Gastrocnemius medialis (tissue), 4 donors: ENCODE measurements around the gene SMTNL1. TPM values are rescaled to one million over a fixed set of nuclear protein-coding genes. Genes with fewer than 3 reads are reported as not detected.

Source experiments
- ATAC-seq, 2 donors: fragments of 150-250 bp; one replicate each; pipeline ENCODE4 v1.9.1; 2016
- DNase-seq, 2 donors: peaks; one replicate each; pipeline ENCODE4 v3.0.0-alpha.2; 2019
- H3K27ac ChIP-seq, 4 donors: fragments of 200-600 bp; sonication (generic); 1 replicate in 1 of 4; 2 replicates in 3 of 4; pipeline ENCODE4 v1.5.1; 2016 to 2018; ENCODE audit warnings: mild to moderate bottlenecking in 2 of 4, moderate library complexity in 1 of 4
- H3K27me3 ChIP-seq, 3 donors: fragments of 200-600 bp; sonication (generic) in 2 of 3; 1 replicate in 1 of 3; 2 replicates in 2 of 3; pipeline versions ENCODE4 v1.5.1 to v1.6.0; 2016 to 2019; ENCODE audit warnings: mild to moderate bottlenecking in 1 of 3, moderate library complexity in 1 of 3
- H3K36me3 ChIP-seq, 2 donors: fragments of 200-600 bp; sonication (generic) in 1 of 2; one replicate each; pipeline ENCODE4 v1.5.1; 2017 to 2018
- H3K4me1 ChIP-seq, 2 donors: fragments of 200-600 bp; sonication (generic) in 1 of 2; one replicate each; pipeline ENCODE4 v1.5.1; 2016 to 2017; ENCODE audit warnings: mild to moderate bottlenecking in 2 of 2
- H3K4me3 ChIP-seq, 4 donors: fragments of 200-600 bp; sonication (generic) in 3 of 4; 1 replicate in 1 of 4; 2 replicates in 3 of 4; pipeline ENCODE4 v1.5.1; 2016 to 2019; ENCODE audit warnings: mild to moderate bottlenecking in 2 of 4
- H3K9me3 ChIP-seq, 3 donors: fragments of 200-600 bp; sonication (generic) in 2 of 3; 1 replicate in 1 of 3; 2 replicates in 2 of 3; pipeline ENCODE4 v1.5.1; 2016 to 2019
- CTCF ChIP-seq, 5 experiments: fragments of 450-650 bp in 3 of 5; fragments of 200-600 bp in 2 of 5; sonication (generic) in 2 of 5; IDR thresholded peaks in 4 of 5; conservative IDR thresholded peaks in 1 of 5; 1 replicate in 4 of 5; 2 replicates in 1 of 5; pipeline ENCODE4 v1.5.1; 2016 to 2019; ENCODE audit warnings: antibody characterized with exemption in 5 of 5, mild to moderate bottlenecking in 3 of 5, moderate library complexity in 3 of 5
- POLR2A ChIP-seq, 2 donors: fragments of 450-650 bp; IDR thresholded peaks; one replicate each; pipeline ENCODE4 v1.6.1; 2017; ENCODE audit warnings: antibody characterized with exemption in 2 of 2, mild to moderate bottlenecking in 2 of 2, moderate library complexity in 2 of 2
- in situ Hi-C, 4 donors: fragments of 200-750 bp; cut with MboI; loops; one replicate each; pipeline versions ENCODE4 v1.15.0 to v1.8.0; 2017; ENCODE audit warnings: low sequenced_read_pairs in 4 of 4
- intact Hi-C: fragments of 100-400 bp; cut with DNase I; formaldehyde crosslinking; loops from one replicate; pipeline ENCODE4 v1.15.1; 2023; ENCODE audit warnings: low total_unique reads
- total RNA-seq, 4 donors: library from RNA; depleted of rRNA; stranded (reverse); fragments of >200 nt; gene quantifications; one replicate each; pipeline versions ENCODE4 v1.1.0 to v1.2.3, GENCODE V29; 2016

Gene SMTNL1
- total RNA-seq, 4 donors from 2014 or later = 23.0 to 52.7 (median 43.4) TPM

DNA sequence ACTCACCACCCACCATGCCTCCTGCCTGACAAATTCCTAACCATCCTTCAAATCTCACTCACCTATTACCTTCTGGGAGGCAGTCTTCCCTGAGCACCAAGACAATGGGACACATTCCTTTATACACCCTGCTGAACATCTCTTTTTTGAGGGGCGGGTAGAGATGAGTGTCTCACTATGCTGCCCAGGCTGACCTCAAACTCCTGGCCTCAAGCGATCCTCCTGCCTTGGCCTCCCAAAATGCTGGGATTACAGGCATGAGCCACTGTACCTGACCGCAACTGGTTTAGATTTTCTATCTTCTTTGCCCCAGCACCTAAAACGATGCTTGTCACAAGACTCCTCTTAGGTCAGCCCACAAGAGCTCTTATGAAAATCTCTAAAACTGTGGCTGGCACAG lies 14.0 kb upstream of the SMTNL1 start:
- in situ Hi-C loops = loop anchor here in 1 of 4 donors (10.0 kb wide), 1 partner anchor 179 kb away; no protein-coding TSS in a partner anchor
- no peak for ATAC-seq
- H3K4me3 ChIP-seq = no peak overlapping the region
- no peaks in the 10 kb centered on the region for H3K27me3 ChIP-seq
- H3K4me1 ChIP-seq = no peaks in the 10 kb centered on the region
- TF ChIP-seq POLR2A (IDR thresholded peaks at IDR 0.05) = no peak
- TF ChIP-seq CTCF (IDR thresholded peaks at IDR 0.05 in 4 of 5, conservative IDR thresholded peaks at IDR 0.05 in 1 of 5) = no peak
- intact Hi-C loops = no loop called here
- peaks cover 0 to 4% of the 10 kb centered on the region in 2 donors for H3K36me3 ChIP-seq
- H3K27ac ChIP-seq = no peak overlapping the region
- no peaks in the 10 kb centered on the region for H3K9me3 ChIP-seq
- DNase-seq = no peak

DNA sequence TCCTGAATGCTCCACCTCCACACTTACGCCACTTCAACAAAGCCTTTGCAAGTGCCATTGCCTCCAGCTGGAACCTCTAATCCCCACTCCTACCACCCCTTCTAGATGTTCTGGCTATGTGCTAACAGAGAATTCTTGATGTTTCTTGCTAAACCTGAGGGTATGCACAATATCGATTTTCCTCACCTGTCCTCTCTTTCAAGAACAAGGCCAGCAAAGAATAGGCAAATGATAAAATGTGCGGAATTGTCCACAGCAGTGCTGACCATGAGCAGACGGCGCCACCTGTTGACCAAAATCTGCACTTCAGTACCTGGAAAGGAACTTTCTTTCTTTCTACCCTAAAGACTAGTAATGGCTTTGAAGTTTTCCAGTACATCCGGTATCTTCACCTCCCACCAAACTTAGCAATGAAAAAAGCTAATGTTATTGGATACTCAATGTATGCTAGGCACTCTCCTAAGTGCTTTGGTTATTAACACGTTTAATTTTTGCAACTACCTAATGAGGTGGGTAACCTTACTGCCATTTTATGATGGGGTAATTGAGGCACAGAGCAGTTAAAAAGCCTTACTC lies 10.3 kb upstream of the SMTNL1 start:
- ATAC-seq (no peak), DNase-seq (no peak)
- TF ChIP-seq CTCF (IDR thresholded peaks at IDR 0.05 in 4 of 5, conservative IDR thresholded peaks at IDR 0.05 in 1 of 5) (peak; percentile 89 to 96 (median 94)), POLR2A (IDR thresholded peaks at IDR 0.05) (no peak)
- Histone ChIP-seq H3K4me1 (peaks cover 13 to 19% of the 10 kb centered on the region in 2 donors), H3K9me3 (no peaks in the 10 kb centered on the region), H3K27ac (no peak overlapping the region), H3K4me3 (no peak overlapping the region), H3K27me3 (no peaks in the 10 kb centered on the region), H3K36me3 (peaks cover 0 to 4% of the 10 kb centered on the region in 2 donors)
- in situ Hi-C loops = loop anchor here in 3 of 4 donors (5.0 to 10.0 kb wide), 3 partner anchors 35 to 182 kb away; no protein-coding TSS in a partner anchor
- intact Hi-C loops = loop anchor here (2.0 to 5.0 kb wide), 2 partner anchors 70 to 180 kb away; no protein-coding TSS in a partner anchor

DNA sequence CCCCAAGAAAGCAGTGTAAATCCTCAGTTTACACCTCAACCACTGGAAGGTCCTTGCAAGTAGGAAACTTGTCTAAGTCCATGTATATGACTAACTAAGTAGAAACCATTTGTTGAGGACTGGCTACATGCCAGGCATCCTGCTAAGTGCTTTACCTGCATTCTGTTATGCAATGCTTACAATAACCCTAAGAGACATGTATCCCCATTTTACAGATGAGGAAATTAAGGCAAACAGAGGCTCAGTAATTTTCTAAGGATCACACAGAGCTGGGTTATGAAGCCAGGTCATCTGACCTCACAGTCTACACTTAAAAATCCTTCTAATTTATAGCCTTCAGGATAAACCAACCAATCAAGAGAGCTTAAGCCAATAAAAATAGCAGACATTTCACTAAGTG lies 8.4 kb upstream of the SMTNL1 start:
- intact Hi-C loops (loop anchor here (5.0 kb wide), 1 partner anchor 182 kb away; no protein-coding TSS in a partner anchor), in situ Hi-C loops (loop anchor here in 3 of 4 donors (5.0 to 10.0 kb wide), 3 partner anchors 37 to 184 kb away; no protein-coding TSS in a partner anchor)
- TF ChIP-seq POLR2A (IDR thresholded peaks at IDR 0.05) (no peak), CTCF (IDR thresholded peaks at IDR 0.05 in 4 of 5, conservative IDR thresholded peaks at IDR 0.05 in 1 of 5) (no peak)
- no peak overlapping the region for H3K4me3 ChIP-seq
- DNase-seq = no peak
- peaks cover 0 to 4% of the 10 kb centered on the region in 2 donors for H3K36me3 ChIP-seq
- H3K27me3 ChIP-seq = no peaks in the 10 kb centered on the region
- H3K27ac ChIP-seq = no peak overlapping the region
- H3K9me3 ChIP-seq = no peaks in the 10 kb centered on the region
- peaks cover 13 to 19% of the 10 kb centered on the region in 2 donors for H3K4me1 ChIP-seq
- no peak for ATAC-seq

- intact Hi-C loops (loop anchor here (1.0 to 5.0 kb wide), 3 partner anchors 73 to 203 kb away; partner anchors contain the start of gene CLP1), in situ Hi-C loops (no loop called here)
- ATAC-seq = peak; percentile 17 to 25
- TF ChIP-seq CTCF (IDR thresholded peaks at IDR 0.05 in 4 of 5, conservative IDR thresholded peaks at IDR 0.05 in 1 of 5) (no peak), POLR2A (IDR thresholded peaks at IDR 0.05) (no peak)
- DNase-seq = no peak
- H3K9me3 ChIP-seq = no peaks in the 10 kb centered on the region
- H3K27me3 ChIP-seq = no peaks in the 10 kb centered on the region
- H3K36me3 ChIP-seq = peaks cover 0 to 4% of the 10 kb centered on the region in 2 donors
- peak overlapping the region; percentile 84 to 94 (median 85) for H3K4me3 ChIP-seq
- H3K27ac ChIP-seq = peak overlapping the region; percentile 88 to 92 (median 90)
- H3K4me1 ChIP-seq = peaks cover 13 to 19% of the 10 kb centered on the region in 2 donors
Measured at GRCh38 chr11:57530215-57530595, 7.2 kb upstream of the SMTNL1 start.
